DOHH2 (cell line): Measurements from ENCODE around the gene MDP1.

Experiments used
- EZH2phosphoT487 ChIP-seq: fragments of 200-600 bp; sonication (generic); IDR thresholded peaks from 2 replicates; pipeline ENCODE4 v1.6.1; 2017; ENCODE audit warnings: borderline replicate concordance, mild to moderate bottlenecking, antibody characterized with exemption, low read length, moderate library complexity, mixed read lengths
- TF ChIP-seq, protein P1 (sequence below): fragments of 200-600 bp; sonication (generic); IDR thresholded peaks from one replicate; pipeline ENCODE4 v1.5.1; 2014; ENCODE audit warnings: antibody characterized with exemption, mild to moderate bottlenecking, low read depth, low read length; ENCODE audit not compliant: poor library complexity, severe bottlenecking

- TF ChIP-seq, protein P1, sequence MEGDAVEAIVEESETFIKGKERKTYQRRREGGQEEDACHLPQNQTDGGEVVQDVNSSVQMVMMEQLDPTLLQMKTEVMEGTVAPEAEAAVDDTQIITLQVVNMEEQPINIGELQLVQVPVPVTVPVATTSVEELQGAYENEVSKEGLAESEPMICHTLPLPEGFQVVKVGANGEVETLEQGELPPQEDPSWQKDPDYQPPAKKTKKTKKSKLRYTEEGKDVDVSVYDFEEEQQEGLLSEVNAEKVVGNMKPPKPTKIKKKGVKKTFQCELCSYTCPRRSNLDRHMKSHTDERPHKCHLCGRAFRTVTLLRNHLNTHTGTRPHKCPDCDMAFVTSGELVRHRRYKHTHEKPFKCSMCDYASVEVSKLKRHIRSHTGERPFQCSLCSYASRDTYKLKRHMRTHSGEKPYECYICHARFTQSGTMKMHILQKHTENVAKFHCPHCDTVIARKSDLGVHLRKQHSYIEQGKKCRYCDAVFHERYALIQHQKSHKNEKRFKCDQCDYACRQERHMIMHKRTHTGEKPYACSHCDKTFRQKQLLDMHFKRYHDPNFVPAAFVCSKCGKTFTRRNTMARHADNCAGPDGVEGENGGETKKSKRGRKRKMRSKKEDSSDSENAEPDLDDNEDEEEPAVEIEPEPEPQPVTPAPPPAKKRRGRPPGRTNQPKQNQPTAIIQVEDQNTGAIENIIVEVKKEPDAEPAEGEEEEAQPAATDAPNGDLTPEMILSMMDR = no peak
- TF ChIP-seq EZH2phosphoT487 = no peak
These were observed 51.3 kb downstream of the MDP1 start for GRCh38 chr14:24164518-24164991.
